Measurements from ENCODE around the gene INO80.

- TF ChIP-seq CTCF (IDR thresholded peaks at IDR 0.05) (no peak), POLR2A (IDR thresholded peaks at IDR 0.05) (no peak)
Observed at GRCh38 chr15:40984964-40985363, 131.1 kb downstream of the INO80 start.
